Ovary (tissue), 9 donors: ENCODE data around the gene TRNP1. TPM values are rescaled to one million over a fixed set of nuclear protein-coding genes. Genes with fewer than 3 reads are reported as not detected.

Experiments
- DNase-seq, 5 donors: peaks; one replicate each; pipeline ENCODE4 v3.0.0-alpha.2; 2019 to 2020
- H3K27ac ChIP-seq, 2 donors: fragments of 200-600 bp; one replicate each; pipeline versions ENCODE4 v1.5.1 to v1.8.0; 2019 to 2022
- H3K27me3 ChIP-seq: fragments of 200-600 bp; one replicate; pipeline ENCODE4 v1.8.0; 2022
- H3K36me3 ChIP-seq: fragments of 200-600 bp; sonication (generic); one replicate; pipeline ENCODE4 v1.5.1; 2019
- H3K4me1 ChIP-seq: one replicate; pipeline ENCODE4 v1.8.1; 2013; ENCODE audit warnings: mild to moderate bottlenecking, moderate library complexity; ENCODE audit not compliant: insufficient read depth
- H3K4me3 ChIP-seq: fragments of 200-600 bp; sonication (generic); one replicate; pipeline ENCODE4 v1.5.1; 2017
- H3K9me3 ChIP-seq, 2 donors: fragments of 200-600 bp in 1 of 2; sonication (generic) in 1 of 2; one replicate each; pipeline versions ENCODE4 v1.5.1 to v1.8.1; 2013 to 2019; ENCODE audit warnings: mild to moderate bottlenecking in 1 of 2, moderate library complexity in 1 of 2
- EP300 ChIP-seq: sonication (generic); formaldehyde crosslinking; IDR thresholded peaks from one replicate; pipeline ENCODE4 v1.6.1; 2017; ENCODE audit warnings: antibody characterized with exemption
- POLR2A ChIP-seq: fragments of 450-650 bp; IDR thresholded peaks from one replicate; pipeline ENCODE4 v1.6.1; 2017; ENCODE audit warnings: antibody characterized with exemption, mild to moderate bottlenecking, moderate library complexity
- WGBS, 3 donors: extraction: QIAGEN DNeasy Blood & Tissue Kit in 1 of 3; methylation state at CpG; one replicate each; pipeline versions ENCODE4 v1.1.5 to v1.1.7; 2013 to 2017; 5-methylcytosine and 5-hydroxymethylcytosine counted together
- intact Hi-C, 4 donors: fragments of 100-400 bp; cut with DNase I; formaldehyde crosslinking; loops; one replicate each; pipeline versions ENCODE4 v1.11.0 to v1.15.1; 2022 to 2023
- polyA plus RNA-seq, 2 donors: library from polyadenylated mRNA; stranded (reverse); fragments of 200-250 nt in 1 of 2; fragments of 350-450 nt in 1 of 2; fragmentation: Illumina TruSeq in 1 of 2; extraction: RNeasy Lipid Tissue Mini Kit (QIAGEN cat#74804) in 1 of 2; gene quantifications; one replicate each; pipeline ENCODE4 v1.2.3, GENCODE V29; 2013 to 2014
- total RNA-seq, 7 donors: library from RNA; depleted of rRNA in 2 of 7; stranded (reverse); fragments of >200 nt in 2 of 7; fragmentation: NEBNext Ultra II Directional in 3 of 7; extraction: Animal tissue kit (Norgen Biotek cat#: 25700) in 3 of 7; gene quantifications; one replicate each; pipeline versions ENCODE4 v1.1.0 to v1.2.4, GENCODE V29; 2016 to 2023
- TF ChIP-seq, protein P1 (sequence below), 3 donors: fragments of 450-650 bp in 2 of 3; fragments of 200-600 bp in 1 of 3; IDR thresholded peaks; one replicate each; pipeline versions ENCODE4 v1.5.1 to v1.8.0; 2016 to 2022; ENCODE audit warnings: antibody characterized with exemption in 3 of 3, mild to moderate bottlenecking in 1 of 3
- donor health status: DM: no; HTN: no; CAD: no; lungs with moderate emphysema.
- donor health status: DM: no; HTN: no; CAD: no.
- donor health status: Bipolar disorder and iron deficiency.
- donor health status: DM: yes; HTN: yes; CAD: no.
- donor health status: DM: no; HTN: no; CAD: no.
- donor health status: DM: yes; HTN: yes; CAD: no.

TRNP1 gene
- total and polyA plus RNA-seq, 9 donors, result 0.25 to 23.8 (median 4.2) TPM

DNA sequence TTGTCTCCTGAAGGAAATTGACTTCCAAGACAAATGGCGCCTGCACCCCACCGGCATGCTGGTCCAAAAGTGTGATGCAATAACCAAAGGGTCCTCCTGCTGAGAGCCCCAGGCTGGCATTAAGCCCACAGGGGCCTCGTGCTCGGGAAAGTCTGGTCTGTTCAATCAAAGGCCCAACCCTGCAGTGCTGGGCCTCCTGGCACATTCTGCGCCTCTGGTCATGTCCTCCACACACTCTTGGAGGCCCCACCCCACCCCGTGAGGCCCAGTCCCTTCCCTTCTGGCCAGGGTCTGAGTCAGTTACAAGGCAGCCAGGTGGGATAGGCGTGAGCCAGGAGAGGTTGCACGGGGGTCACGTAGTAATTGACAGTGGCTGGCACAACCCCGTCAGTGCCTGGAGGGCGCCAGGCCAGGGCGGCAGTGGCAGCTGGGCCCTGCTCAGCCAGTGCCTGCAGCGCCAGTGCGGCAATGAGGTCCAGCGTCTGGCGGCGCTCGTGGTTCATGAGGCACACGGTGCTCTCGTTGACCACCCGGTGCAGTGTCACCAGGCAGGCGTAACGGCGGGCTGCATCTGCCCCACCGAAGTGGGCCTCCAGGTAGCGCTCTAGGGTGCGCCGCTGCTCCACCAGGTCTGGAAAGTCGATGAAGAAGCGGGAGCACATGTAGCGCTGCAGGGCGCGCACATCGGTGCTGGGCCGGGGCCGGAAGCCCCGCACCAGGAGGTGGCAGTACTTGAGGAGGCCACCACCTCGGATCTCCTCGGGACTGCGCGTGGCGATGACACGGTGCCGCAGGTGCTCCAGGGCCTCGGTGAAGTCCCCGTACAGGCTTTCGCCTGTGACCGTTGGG lies 12.4 kb downstream of the TRNP1 start:
- no peak for TF ChIP-seq POLR2A
- no peak for TF ChIP-seq EP300
- TF ChIP-seq, protein P1, sequence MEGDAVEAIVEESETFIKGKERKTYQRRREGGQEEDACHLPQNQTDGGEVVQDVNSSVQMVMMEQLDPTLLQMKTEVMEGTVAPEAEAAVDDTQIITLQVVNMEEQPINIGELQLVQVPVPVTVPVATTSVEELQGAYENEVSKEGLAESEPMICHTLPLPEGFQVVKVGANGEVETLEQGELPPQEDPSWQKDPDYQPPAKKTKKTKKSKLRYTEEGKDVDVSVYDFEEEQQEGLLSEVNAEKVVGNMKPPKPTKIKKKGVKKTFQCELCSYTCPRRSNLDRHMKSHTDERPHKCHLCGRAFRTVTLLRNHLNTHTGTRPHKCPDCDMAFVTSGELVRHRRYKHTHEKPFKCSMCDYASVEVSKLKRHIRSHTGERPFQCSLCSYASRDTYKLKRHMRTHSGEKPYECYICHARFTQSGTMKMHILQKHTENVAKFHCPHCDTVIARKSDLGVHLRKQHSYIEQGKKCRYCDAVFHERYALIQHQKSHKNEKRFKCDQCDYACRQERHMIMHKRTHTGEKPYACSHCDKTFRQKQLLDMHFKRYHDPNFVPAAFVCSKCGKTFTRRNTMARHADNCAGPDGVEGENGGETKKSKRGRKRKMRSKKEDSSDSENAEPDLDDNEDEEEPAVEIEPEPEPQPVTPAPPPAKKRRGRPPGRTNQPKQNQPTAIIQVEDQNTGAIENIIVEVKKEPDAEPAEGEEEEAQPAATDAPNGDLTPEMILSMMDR (IDR thresholded peaks at IDR 0.05), result no peak
- no peak for DNase-seq
- H3K4me1 ChIP-seq, result peaks cover 7% of the 10 kb centered on the region
- H3K27ac ChIP-seq, result no peak overlapping the region
- H3K4me3 ChIP-seq, result no peak overlapping the region
- intact Hi-C loops, result loop anchor here in 1 of 4 donors (5.0 kb wide), 1 partner anchor 51 kb away; no protein-coding TSS in a partner anchor
- no peaks in the 10 kb centered on the region for H3K9me3 ChIP-seq
- H3K36me3 ChIP-seq, result no peaks in the 10 kb centered on the region
- H3K27me3 ChIP-seq, result no peaks in the 10 kb centered on the region
- 92 to 95% (median 94%) methylated on average over 43 to 48 of the region's 48 CpGs for WGBS, 3 donors

DNA sequence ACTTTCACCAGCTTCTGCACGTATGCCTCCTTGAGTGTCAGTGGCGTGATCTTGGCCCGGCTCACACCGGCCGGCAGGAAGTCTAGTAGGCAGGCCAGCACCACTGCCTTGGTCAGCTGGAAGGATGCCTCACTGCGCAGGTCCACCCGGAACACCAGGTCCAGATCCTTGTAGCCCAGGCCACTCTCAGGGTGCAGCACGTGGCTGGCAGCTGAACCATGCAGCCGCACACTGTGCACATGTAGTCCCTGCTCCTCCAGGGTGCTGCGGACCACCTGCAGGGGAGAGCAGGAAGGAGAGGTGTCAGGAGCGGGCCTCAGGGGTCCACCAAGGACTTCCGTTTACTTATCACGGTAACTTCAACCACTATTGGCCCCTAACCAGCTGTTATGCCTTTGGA lies 13.2 kb downstream of the TRNP1 start:
- intact Hi-C loops, result loop anchor here in 1 of 4 donors (5.0 kb wide), 1 partner anchor 51 kb away; no protein-coding TSS in a partner anchor
- Histone ChIP-seq H3K4me3 (no peak overlapping the region), H3K27ac (no peak overlapping the region), H3K27me3 (no peaks in the 10 kb centered on the region), H3K4me1 (peaks cover 8% of the 10 kb centered on the region), H3K36me3 (no peaks in the 10 kb centered on the region), H3K9me3 (no peaks in the 10 kb centered on the region)
- TF ChIP-seq EP300 (no peak), POLR2A (no peak)
- TF ChIP-seq, protein P1 (IDR thresholded peaks at IDR 0.05), result no peak
- no peak for DNase-seq
- 66 to 79% (median 66%) methylated on average over 13 of the region's 13 CpGs for WGBS, 3 donors

DNA sequence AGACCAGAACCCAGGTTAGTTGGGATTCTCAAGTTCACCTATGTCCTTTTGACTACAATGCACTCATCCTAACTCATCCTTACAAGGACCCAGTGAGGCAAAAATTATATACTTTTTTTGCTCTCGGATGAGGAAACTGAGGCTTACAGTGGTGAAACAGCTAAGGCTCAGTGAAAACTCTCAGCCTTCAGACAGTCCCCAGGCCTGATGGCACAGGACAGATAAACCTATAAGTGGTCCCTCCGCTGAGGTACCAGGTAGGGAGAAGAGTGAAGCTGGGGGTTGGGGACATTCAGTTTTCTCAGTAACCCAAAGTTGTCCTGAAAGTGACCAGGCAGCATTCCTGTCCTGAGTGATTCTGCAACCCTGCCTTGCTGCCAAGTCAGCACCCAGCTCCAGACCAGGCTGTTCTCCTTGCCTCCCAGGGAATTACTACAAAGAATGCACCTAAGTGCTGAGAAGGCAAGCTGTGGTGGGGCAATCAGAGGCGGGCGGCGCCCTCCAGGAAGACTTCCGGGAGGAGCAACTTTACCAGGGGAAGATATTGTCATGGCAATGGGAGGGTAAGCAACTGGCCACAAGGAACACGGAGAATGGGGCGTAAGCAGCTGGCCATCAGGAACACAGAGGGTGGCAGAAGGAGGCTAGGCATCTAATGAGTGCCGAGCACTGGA lies 14.6 kb downstream of the TRNP1 start:
- TF ChIP-seq, protein P1 (IDR thresholded peaks at IDR 0.05), result no peak
- TF ChIP-seq EP300 (no peak), POLR2A (no peak)
- H3K27ac ChIP-seq, result no peak overlapping the region
- no peaks in the 10 kb centered on the region for H3K36me3 ChIP-seq
- intact Hi-C loops, result loop anchor here in 1 of 4 donors (5.0 kb wide), 1 partner anchor 49 kb away; no protein-coding TSS in a partner anchor
- DNase-seq, result no peak
- H3K27me3 ChIP-seq, result no peaks in the 10 kb centered on the region
- 74 to 84% (median 79%) methylated on average over 9 of the region's 9 CpGs for WGBS, 3 donors
- H3K4me1 ChIP-seq, result peaks cover 8% of the 10 kb centered on the region
- no peaks in the 10 kb centered on the region for H3K9me3 ChIP-seq
- H3K4me3 ChIP-seq, result no peak overlapping the region

DNA sequence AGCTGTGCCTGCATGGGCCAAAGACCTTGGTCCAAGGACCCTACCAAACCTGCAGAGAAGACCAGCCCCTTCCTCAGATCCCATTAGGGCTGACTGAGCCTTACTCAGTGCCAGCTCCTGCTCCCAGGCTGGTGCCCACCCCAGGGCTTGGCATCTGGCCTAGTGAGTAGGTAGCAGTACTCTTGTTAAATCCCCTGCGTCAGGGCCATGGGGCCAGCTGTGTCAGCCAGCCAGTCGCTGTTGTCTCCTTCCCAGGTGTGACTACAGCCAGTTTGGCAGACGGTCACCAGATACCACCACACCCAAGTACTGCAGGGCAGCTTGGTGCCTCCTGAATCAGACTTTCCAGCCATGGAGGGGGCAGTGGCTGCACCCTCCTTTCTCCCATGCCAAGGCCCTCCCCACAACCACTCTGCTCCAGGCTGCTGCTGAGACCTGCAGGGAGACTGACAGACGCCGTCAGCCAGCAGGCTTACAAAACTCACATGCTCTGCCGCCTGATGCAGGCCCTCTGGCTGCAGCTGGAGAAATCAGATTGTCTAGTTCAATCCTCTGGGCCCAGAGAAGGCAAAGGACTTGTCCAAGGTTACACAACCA lies 16.2 kb downstream of the TRNP1 start:
- intact Hi-C loops, result loop anchor here in 1 of 4 donors (5.0 kb wide), 1 partner anchor 48 kb away; no protein-coding TSS in a partner anchor
- 81 to 92% (median 89%) methylated on average over 5 to 6 of the region's 6 CpGs for WGBS, 3 donors
- no peaks in the 10 kb centered on the region for H3K36me3 ChIP-seq
- H3K4me1 ChIP-seq, result peaks cover 5% of the 10 kb centered on the region
- TF ChIP-seq, protein P1 (IDR thresholded peaks at IDR 0.05), result no peak
- TF ChIP-seq POLR2A, result no peak
- no peak for TF ChIP-seq EP300
- DNase-seq, result no peak
- H3K27me3 ChIP-seq, result no peaks in the 10 kb centered on the region
- H3K27ac ChIP-seq, result no peak overlapping the region
- no peaks in the 10 kb centered on the region for H3K9me3 ChIP-seq
- no peak overlapping the region for H3K4me3 ChIP-seq
